Stimulated activated CD4-positive, alpha-beta T cell treated with anti-CD3 and anti-CD28 coated beads, Interleukin-12 subunit alpha, Interleukin-12 subunit beta, amount 100 ng/mL, for 4 hours (primary cell): ENCODE results near the gene ZFP3.
"Not testable (repeated sequence)": the region's sequence is repeated elsewhere in the genome, so short reads cannot be mapped to it uniquely, and the experiment has no call there.

Source experiments
- DNase-seq: peaks from one replicate; pipeline ENCODE4 v3.0.0-alpha.2; 2020

ZFP3 gene

GRCh38 chr17:5139458-5139732 is 61.1 kb downstream of the ZFP3 start:
- DNase-seq: no peak

DNA sequence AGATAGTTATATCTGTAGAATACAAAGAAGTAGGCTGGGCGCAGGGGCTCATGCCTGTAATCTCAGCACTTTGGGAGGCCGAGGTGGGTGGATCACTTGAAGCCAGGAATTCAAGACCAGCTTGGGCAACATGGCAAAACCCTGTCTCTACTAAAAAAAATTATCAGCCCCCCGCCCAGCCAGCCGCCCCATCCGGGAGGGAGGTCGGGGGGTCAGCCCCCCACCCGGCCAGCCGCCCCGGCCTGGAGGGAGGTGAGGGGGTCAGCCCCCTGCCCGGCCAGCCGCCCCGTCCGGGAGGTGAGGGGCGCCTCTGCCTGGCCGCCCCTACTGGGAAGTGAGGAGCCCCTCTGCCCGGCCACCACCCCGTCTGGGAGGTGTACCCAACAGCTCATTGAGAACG is 64.6 kb downstream of the ZFP3 start:
- not testable (repeated sequence) for DNase-seq
